Spinal cord (tissue), 10 donors: ENCODE data around the gene MC2R. TPM values are rescaled to one million over a fixed set of nuclear protein-coding genes. Genes with fewer than 3 reads are reported as not detected.

Source experiments
- DNase-seq, 6 donors: peaks; one replicate each; pipeline versions ENCODE4 v3.0.0 to v3.0.0-alpha.2; 2013 to 2015; ENCODE audit warnings: low spot score in 6 of 6, low read depth in 4 of 6
- H3K27ac ChIP-seq: one replicate; pipeline ENCODE4 v1.5.1; 2013; ENCODE audit warnings: low read depth, low read length, control low read depth
- H3K27me3 ChIP-seq: one replicate; pipeline ENCODE4 v1.6.1; 2013; ENCODE audit warnings: low read length; ENCODE audit not compliant: control insufficient read depth, insufficient read depth
- H3K36me3 ChIP-seq: one replicate; pipeline ENCODE4 v1.6.1; 2013; ENCODE audit warnings: low read length; ENCODE audit not compliant: control insufficient read depth, insufficient read depth
- H3K4me1 ChIP-seq: one replicate; pipeline ENCODE4 v1.6.1; 2013; ENCODE audit warnings: low read length; ENCODE audit not compliant: control insufficient read depth, insufficient read depth
- H3K4me3 ChIP-seq: one replicate; pipeline ENCODE4 v1.5.1; 2013; ENCODE audit warnings: low read depth, low read length, control low read depth
- H3K9me3 ChIP-seq: one replicate; pipeline ENCODE4 v1.6.1; 2013; ENCODE audit warnings: low read length; ENCODE audit not compliant: control insufficient read depth, insufficient read depth
- WGBS: methylation state at CpG from one replicate; pipeline ENCODE4 v1.1.5; 2013; ENCODE audit warnings: missing lambda C conversion rate; ENCODE audit not compliant: insufficient coverage; 5-methylcytosine and 5-hydroxymethylcytosine counted together
- polyA plus RNA-seq, 2 donors: library from polyadenylated mRNA; unstranded; fragments of 120-200 nt; gene quantifications; one replicate each; pipeline ENCODE4 v1.2.1, GENCODE V29; 2013; ENCODE audit not compliant: insufficient read length in 2 of 2
- total RNA-seq, 2 donors: library from RNA; depleted of rRNA in 1 of 2; stranded (reverse); fragments of 120-200 nt in 1 of 2; fragments of >200 nt in 1 of 2; gene quantifications; one replicate each; pipeline versions ENCODE4 v1.2.3 to v1.2.4, GENCODE V29; 2013 to 2014
- donor health status: healthy.

Gene MC2R
- total and polyA plus RNA-seq, 4 donors = not detected

GRCh38 chr18:13917401-13917800 is 2.1 kb upstream of the MC2R start:
- Histone ChIP-seq H3K27me3 (no peaks in the 10 kb centered on the region), H3K9me3 (no peaks in the 10 kb centered on the region), H3K27ac (no peak overlapping the region), H3K36me3 (no peaks in the 10 kb centered on the region), H3K4me3 (no peak overlapping the region), H3K4me1 (peaks cover 9% of the 10 kb centered on the region)
- WGBS = 100% methylated on average over 1 of the region's 3 CpGs
- DNase-seq = no peak

DNA sequence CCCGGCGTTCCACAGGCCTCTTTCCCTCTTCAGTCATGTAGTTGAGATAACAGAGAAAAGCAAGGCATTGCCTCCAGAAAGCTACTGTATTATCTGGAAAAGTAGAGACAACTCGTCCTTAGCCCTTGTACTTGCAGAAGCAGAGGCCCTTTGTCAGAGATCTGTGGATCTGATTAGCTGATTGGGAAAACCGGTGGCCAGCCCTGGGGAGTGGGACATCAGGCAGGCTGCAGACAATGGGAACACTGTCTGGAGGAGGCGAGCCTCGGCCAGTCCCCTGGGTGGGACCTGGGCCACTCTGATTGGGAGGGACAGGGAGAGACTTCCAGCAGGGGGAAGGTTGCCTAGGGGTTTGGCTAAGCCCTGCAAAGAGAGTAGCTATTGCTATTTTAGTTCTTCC is 1.2 kb upstream of the MC2R start:
- H3K4me1 ChIP-seq = peaks cover 9% of the 10 kb centered on the region
- no peaks in the 10 kb centered on the region for H3K9me3 ChIP-seq
- H3K27ac ChIP-seq = no peak overlapping the region
- no peak for DNase-seq
- no peak overlapping the region for H3K4me3 ChIP-seq
- H3K27me3 ChIP-seq = no peaks in the 10 kb centered on the region
- H3K36me3 ChIP-seq = no peaks in the 10 kb centered on the region
- 56% methylated on average over 6 of the region's 6 CpGs for WGBS

DNA sequence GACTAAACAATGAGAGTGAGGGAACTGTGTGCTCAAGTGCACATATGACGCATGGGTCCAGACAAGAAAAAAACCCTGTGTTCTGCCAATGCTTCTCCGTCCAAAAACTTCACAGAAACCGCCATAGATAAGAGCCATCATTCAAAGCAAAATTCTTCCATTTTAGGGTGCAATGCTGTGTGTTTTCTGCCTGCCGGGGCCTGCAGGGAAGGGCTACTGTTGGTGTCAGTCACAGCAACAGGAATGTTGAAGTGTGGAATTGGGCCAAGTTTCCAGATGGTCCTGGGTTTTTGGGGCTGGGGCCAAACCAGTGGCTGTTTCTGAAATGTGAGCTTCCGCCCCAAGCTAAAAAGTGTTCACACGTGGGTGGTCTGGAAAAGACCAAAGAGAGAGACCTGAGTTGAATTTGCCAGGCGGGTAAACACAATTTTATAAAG is 677 bp upstream of the MC2R start:
- Histone ChIP-seq H3K27me3 (no peaks in the 10 kb centered on the region), H3K27ac (no peak overlapping the region), H3K4me3 (no peak overlapping the region), H3K9me3 (no peaks in the 10 kb centered on the region), H3K4me1 (peaks cover 9% of the 10 kb centered on the region), H3K36me3 (no peaks in the 10 kb centered on the region)
- WGBS = 28% methylated on average over 3 of the region's 7 CpGs
- DNase-seq = peak in 5 of 6 donors; percentile 13 to 92 (median 33)

- H3K27me3 ChIP-seq = no peaks in the 10 kb centered on the region
- no peaks in the 10 kb centered on the region for H3K36me3 ChIP-seq
- peaks cover 9% of the 10 kb centered on the region for H3K4me1 ChIP-seq
- DNase-seq = no peak
- no peaks in the 10 kb centered on the region for H3K9me3 ChIP-seq
- H3K4me3 ChIP-seq = no peak overlapping the region
- H3K27ac ChIP-seq = no peak overlapping the region
- WGBS = 85% methylated on average over 6 of the region's 9 CpGs
Observed at GRCh38 chr18:13914756-13915155, 580 bp downstream of the MC2R start.

DNA sequence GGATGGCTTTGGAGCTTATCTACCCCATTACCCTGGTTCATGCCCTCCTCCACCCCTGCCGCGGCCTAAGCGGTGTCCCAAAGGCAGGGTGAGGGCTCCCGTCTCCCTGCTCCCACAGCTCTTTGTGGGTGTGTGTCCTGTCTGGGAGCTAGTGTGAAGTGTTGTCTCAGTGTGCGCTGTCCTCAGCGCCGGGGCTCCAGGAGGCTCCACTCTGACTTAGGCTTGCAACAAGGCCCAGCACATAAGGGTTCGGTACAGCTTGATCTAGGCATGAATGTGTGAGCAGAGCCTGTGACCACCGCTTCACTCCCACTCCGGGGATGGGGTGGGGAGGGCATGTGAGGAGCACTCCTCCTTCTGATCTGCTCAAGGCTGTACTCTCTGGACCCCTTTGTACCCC is 1.2 kb downstream of the MC2R start:
- Histone ChIP-seq H3K4me3 (no peak overlapping the region), H3K36me3 (no peaks in the 10 kb centered on the region), H3K9me3 (no peaks in the 10 kb centered on the region), H3K27ac (no peak overlapping the region), H3K27me3 (no peaks in the 10 kb centered on the region), H3K4me1 (peaks cover 9% of the 10 kb centered on the region)
- WGBS = 88% methylated on average over 4 of the region's 10 CpGs
- DNase-seq = no peak

DNA sequence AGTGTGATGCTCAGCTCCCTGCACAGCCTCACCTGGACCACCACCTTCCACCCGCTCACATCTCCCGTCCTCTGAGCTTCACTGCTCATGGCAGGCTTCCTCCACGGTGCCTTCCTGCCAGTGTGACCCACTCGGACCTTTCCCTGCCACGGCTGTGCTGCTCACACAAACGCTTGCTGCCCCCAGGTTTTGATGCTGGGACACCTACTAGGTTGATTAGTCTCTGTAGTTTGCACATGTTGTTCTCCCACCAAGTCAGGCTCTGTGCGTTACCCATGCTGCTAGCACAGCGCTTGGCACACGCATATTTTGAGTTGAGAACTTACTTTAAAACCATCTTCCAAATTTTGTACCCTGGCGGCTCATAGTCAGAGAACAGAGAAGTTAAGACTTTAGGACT is 2.1 kb downstream of the MC2R start:
- no peaks in the 10 kb centered on the region for H3K36me3 ChIP-seq
- DNase-seq = no peak
- peaks cover 9% of the 10 kb centered on the region for H3K4me1 ChIP-seq
- H3K27me3 ChIP-seq = no peaks in the 10 kb centered on the region
- no peak overlapping the region for H3K27ac ChIP-seq
- H3K4me3 ChIP-seq = no peak overlapping the region
- WGBS = 84% methylated on average over 10 of the region's 10 CpGs
- no peaks in the 10 kb centered on the region for H3K9me3 ChIP-seq

GRCh38 chr18:13912601-13913000 is 2.7 kb downstream of the MC2R start:
- Histone ChIP-seq H3K36me3 (no peaks in the 10 kb centered on the region), H3K4me1 (peaks cover 9% of the 10 kb centered on the region), H3K27ac (no peak overlapping the region), H3K27me3 (no peaks in the 10 kb centered on the region), H3K4me3 (no peak overlapping the region), H3K9me3 (no peaks in the 10 kb centered on the region)
- no peak for DNase-seq
- WGBS = 86% methylated on average over 6 of the region's 9 CpGs

DNA sequence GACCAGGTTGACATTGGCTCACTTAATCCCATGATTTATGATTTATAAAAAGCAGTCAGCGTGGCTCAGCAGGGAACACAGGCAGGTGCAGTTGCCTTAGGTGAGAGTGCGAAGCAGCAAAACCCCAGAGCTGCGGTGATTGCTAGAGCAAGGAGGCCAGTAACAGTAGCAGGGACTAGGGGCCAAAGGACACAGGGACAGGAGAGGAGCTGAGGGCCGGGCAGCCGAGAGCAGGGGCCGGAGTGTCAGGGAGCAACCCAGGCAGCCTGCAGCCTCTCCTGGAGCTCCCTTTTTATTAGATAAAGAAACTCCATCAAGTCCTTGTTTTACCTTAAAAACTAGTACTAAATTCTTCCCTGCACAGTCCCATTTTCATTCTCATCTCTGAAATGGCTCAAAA is 4.3 kb downstream of the MC2R start:
- Histone ChIP-seq H3K9me3 (no peaks in the 10 kb centered on the region), H3K4me1 (peaks cover 2% of the 10 kb centered on the region), H3K27me3 (no peaks in the 10 kb centered on the region), H3K4me3 (no peak overlapping the region), H3K36me3 (no peaks in the 10 kb centered on the region), H3K27ac (no peak overlapping the region)
- no peak for DNase-seq
- WGBS = 82% methylated on average over 6 of the region's 6 CpGs

- Histone ChIP-seq H3K27me3 (no peaks in the 10 kb centered on the region), H3K27ac (no peak overlapping the region), H3K4me3 (no peak overlapping the region), H3K9me3 (no peaks in the 10 kb centered on the region), H3K4me1 (no peaks in the 10 kb centered on the region), H3K36me3 (no peaks in the 10 kb centered on the region)
- no peak for DNase-seq
Observed at GRCh38 chr18:13910501-13910900, 4.8 kb downstream of the MC2R start.

- DNase-seq = no peak
- Histone ChIP-seq H3K4me3 (no peak overlapping the region), H3K27ac (no peak overlapping the region)
Observed at GRCh38 chr18:13909141-13909940, 6.0 kb downstream of the MC2R start.

More at GRCh38 chr18:13909141-13909940, 6.0 kb downstream of the MC2R start:
- no peaks in the 10 kb centered on the region for H3K9me3 ChIP-seq
- WGBS = 100% methylated on average over 2 of the region's 4 CpGs
- H3K4me1 ChIP-seq = no peaks in the 10 kb centered on the region
- H3K36me3 ChIP-seq = no peaks in the 10 kb centered on the region
- H3K27me3 ChIP-seq = no peaks in the 10 kb centered on the region
